Endothelial cell of umbilical vein (primary cell): ENCODE data around the gene ZNF567.

Source experiments
- POLR2A ChIP-seq: IDR thresholded peaks from 2 replicates; pipeline ENCODE4 v1.6.1; 2012; ENCODE audit warnings: low read depth, mild to moderate bottlenecking, control low read depth, low read length
- POLR2AphosphoS5 ChIP-seq: IDR thresholded peaks from 2 replicates; pipeline ENCODE4 v1.6.1; 2012; ENCODE audit warnings: low read depth, mild to moderate bottlenecking, control low read depth, low read length, moderate library complexity; ENCODE audit not compliant: insufficient read depth
- TF ChIP-seq, protein P1 (sequence below), 2 donors: IDR thresholded peaks; 1 replicate in 1 of 2; 2 replicates in 1 of 2; pipeline ENCODE4 v1.5.1; 2011; ENCODE audit warnings: low read length in 2 of 2, mild to moderate bottlenecking in 2 of 2, moderate library complexity in 2 of 2, control low read depth in 1 of 2, inconsistent platforms in 1 of 2, low read depth in 1 of 2; ENCODE audit not compliant: insufficient read depth in 1 of 2; ENCODE audit errors: extremely low read depth in 1 of 2

DNA sequence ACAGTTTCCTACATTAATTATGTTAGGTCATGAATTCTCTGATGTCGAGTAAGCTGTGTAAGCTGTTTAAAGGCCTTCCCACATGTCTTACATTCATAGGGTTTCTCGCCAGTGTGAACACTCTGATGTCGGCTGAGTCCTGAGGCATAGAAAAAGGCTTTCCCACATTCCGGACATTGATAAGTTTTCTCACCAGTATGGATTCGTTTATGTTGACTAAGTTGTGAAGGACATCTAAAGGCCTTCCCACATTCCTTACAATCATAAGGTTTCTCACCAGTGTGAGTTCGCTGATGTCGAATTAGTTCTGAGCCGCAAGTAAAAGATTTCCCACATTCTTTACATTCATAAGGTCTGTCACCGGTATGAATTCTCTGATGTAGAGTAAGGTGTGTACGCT lies 60.3 kb downstream of the ZNF567 start:
- TF ChIP-seq POLR2A (no peak), POLR2AphosphoS5 (no peak)
- TF ChIP-seq, protein P1, sequence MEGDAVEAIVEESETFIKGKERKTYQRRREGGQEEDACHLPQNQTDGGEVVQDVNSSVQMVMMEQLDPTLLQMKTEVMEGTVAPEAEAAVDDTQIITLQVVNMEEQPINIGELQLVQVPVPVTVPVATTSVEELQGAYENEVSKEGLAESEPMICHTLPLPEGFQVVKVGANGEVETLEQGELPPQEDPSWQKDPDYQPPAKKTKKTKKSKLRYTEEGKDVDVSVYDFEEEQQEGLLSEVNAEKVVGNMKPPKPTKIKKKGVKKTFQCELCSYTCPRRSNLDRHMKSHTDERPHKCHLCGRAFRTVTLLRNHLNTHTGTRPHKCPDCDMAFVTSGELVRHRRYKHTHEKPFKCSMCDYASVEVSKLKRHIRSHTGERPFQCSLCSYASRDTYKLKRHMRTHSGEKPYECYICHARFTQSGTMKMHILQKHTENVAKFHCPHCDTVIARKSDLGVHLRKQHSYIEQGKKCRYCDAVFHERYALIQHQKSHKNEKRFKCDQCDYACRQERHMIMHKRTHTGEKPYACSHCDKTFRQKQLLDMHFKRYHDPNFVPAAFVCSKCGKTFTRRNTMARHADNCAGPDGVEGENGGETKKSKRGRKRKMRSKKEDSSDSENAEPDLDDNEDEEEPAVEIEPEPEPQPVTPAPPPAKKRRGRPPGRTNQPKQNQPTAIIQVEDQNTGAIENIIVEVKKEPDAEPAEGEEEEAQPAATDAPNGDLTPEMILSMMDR (IDR thresholded peaks at IDR 0.05; ENCODE audit: extremely low read depth in 1 of 2, insufficient read depth in 1 of 2, low read depth in 1 of 2, low read length in 2 of 2) = no peak
